GM06990 (cell line): ENCODE measurements around the gene LRP1B.

Experiments
- DNase-seq: peaks from one replicate; pipeline ENCODE4 v3.0.0-alpha.2; 2011; ENCODE audit not compliant: insufficient read length; ENCODE audit errors: extremely low read depth
- H3K27me3 ChIP-seq: replicated peaks from 2 replicates; pipeline ENCODE4 v1.6.0; 2011; ENCODE audit warnings: low read length; ENCODE audit not compliant: control insufficient read depth, insufficient read depth
- H3K36me3 ChIP-seq: 2 replicates; pipeline ENCODE4 v1.5.1; 2011; ENCODE audit warnings: low read length; ENCODE audit not compliant: control insufficient read depth, insufficient read depth
- H3K4me3 ChIP-seq: replicated peaks from 2 replicates; pipeline ENCODE4 v1.5.1; 2011; ENCODE audit warnings: low read depth, mild to moderate bottlenecking, control low read depth, low read length
- CTCF ChIP-seq: IDR thresholded peaks from 2 replicates; pipeline ENCODE4 v1.5.1; 2011; ENCODE audit warnings: low read length, control low read depth, mild to moderate bottlenecking, inconsistent platforms; ENCODE audit not compliant: insufficient read depth, poor library complexity, severe bottlenecking

LRP1B gene

DNA sequence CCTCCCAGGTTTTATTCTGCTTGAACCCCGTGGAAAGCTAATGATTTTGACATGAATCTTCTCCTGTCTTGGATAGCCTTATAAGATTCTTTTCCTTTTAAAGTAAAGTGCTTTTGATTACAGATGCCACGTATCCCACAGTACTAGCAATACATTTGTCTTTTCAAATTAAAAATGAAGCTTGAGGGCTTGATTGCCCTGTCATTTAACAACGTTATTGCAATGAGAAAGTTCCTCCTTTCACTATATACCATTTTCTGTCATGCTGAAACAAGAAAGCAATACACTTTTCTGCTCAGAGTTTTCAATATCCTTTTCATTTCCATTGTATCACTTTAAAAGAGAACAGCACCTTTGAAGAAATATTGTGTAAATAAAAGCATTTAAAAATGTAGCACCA is 814.7 kb downstream of the LRP1B start:
- no peak for TF ChIP-seq CTCF
- no peak overlapping the region for H3K4me3 ChIP-seq
- H3K36me3 ChIP-seq = no peaks in the 10 kb centered on the region
- DNase-seq = no peak
- no peaks in the 10 kb centered on the region for H3K27me3 ChIP-seq

DNA sequence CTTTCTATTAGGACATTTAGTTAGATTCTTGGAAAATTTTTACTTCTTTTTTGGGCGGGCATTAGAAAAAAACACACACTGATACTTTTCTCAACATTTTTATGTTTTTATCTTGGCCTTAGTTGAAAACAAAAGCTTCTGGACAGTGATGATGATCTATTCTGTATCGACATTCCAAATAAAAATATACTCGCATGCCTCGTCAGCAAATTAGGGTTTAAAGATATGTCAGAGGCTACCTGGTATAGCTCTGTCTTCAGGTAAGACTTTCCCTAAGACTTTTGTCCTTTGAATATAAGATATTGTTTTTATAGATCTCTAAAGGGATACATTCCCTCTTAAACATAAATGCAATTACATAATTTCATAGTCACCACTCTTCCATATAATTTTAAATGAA is 816.8 kb downstream of the LRP1B start:
- no peaks in the 10 kb centered on the region for H3K27me3 ChIP-seq
- no peaks in the 10 kb centered on the region for H3K36me3 ChIP-seq
- no peak overlapping the region for H3K4me3 ChIP-seq
- no peak for DNase-seq
- TF ChIP-seq CTCF = no peak

- Histone ChIP-seq H3K36me3 (no peaks in the 10 kb centered on the region), H3K4me3 (no peak overlapping the region), H3K27me3 (no peaks in the 10 kb centered on the region)
- DNase-seq = no peak
- TF ChIP-seq CTCF = no peak
Observed at GRCh38 chr2:141311430-141311829, 819.4 kb downstream of the LRP1B start.

GRCh38 chr2:141306368-141306767 is 824.4 kb downstream of the LRP1B start:
- H3K36me3 ChIP-seq = no peaks in the 10 kb centered on the region
- no peak for DNase-seq
- no peak for TF ChIP-seq CTCF
- H3K4me3 ChIP-seq = no peak overlapping the region
- no peaks in the 10 kb centered on the region for H3K27me3 ChIP-seq

DNA sequence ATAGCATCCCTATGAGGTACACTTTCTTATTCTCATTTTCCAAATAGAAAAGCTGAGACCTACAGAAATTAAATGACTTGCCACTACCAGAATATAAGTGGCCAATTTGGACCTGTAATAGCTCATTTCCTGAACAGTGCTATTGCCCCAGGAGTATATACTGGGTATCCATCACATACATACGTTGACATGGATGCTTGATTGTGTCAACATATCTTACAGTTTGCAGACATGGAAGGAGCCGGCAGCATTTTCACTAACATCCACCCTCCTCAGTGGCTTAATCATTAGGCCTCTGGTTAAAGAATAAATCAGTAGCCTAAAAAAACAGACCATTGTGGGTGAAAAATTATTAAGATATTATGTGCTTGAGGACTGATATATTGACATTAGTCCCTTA is 829.3 kb downstream of the LRP1B start:
- DNase-seq = no peak
- TF ChIP-seq CTCF = no peak
- Histone ChIP-seq H3K27me3 (no peaks in the 10 kb centered on the region), H3K4me3 (no peak overlapping the region), H3K36me3 (no peaks in the 10 kb centered on the region)

GRCh38 chr2:141280037-141280436 is 850.8 kb downstream of the LRP1B start:
- DNase-seq = no peak
- H3K27me3 ChIP-seq = no peaks in the 10 kb centered on the region
- no peaks in the 10 kb centered on the region for H3K36me3 ChIP-seq
- H3K4me3 ChIP-seq = no peak overlapping the region
- TF ChIP-seq CTCF = no peak
